NCI-H1048 (cell line): ENCODE results near the gene MRPL27.

Experiments
- DNase-seq: peaks from one replicate; lab custom pipeline; 2025; lab: John Stamatoyannopoulos, UW

Gene MRPL27

GRCh38 chr17:50360486-50361115 lies 12.4 kb downstream of the MRPL27 start:
- DNase-seq, result no peak

- no peak for DNase-seq
Observed at GRCh38 chr17:50359998-50360461, 13.0 kb downstream of the MRPL27 start.

DNA sequence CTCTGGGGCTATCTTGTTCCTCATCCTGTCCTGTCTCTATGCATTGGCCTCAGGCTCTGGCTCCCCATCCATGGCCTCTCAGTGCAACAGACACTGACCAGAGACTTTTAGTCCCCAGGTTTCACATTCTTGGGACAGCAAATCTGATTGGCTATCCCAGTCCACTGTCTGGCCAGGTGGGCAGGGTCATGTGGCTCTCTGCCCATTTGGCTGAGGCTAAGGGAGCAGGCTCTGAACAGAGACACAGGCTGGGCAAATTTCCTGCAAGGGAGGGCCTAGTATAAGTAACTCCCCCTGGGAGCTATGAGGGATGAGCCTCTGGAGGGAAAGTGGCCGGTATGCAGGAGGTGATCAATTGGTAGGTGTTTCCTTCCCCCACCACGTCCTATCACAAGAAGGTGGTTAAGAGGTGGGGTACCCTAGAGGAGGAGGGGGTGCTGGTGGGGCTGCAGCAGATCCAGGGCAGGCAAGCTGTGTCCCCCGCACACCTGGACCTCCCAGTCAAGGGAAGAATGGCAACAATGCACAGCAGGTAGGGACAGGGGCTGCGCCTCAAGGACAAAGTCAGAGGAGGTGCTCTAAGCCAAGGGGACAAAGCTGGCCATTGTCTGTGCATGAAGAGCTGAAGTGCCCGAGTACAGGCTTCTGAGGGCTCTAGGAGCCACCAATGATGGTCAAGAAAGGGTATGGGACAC lies 13.8 kb downstream of the MRPL27 start:
- DNase-seq, result no peak

GRCh38 chr17:50358177-50358576 lies 14.8 kb downstream of the MRPL27 start:
- DNase-seq, result no peak

DNA sequence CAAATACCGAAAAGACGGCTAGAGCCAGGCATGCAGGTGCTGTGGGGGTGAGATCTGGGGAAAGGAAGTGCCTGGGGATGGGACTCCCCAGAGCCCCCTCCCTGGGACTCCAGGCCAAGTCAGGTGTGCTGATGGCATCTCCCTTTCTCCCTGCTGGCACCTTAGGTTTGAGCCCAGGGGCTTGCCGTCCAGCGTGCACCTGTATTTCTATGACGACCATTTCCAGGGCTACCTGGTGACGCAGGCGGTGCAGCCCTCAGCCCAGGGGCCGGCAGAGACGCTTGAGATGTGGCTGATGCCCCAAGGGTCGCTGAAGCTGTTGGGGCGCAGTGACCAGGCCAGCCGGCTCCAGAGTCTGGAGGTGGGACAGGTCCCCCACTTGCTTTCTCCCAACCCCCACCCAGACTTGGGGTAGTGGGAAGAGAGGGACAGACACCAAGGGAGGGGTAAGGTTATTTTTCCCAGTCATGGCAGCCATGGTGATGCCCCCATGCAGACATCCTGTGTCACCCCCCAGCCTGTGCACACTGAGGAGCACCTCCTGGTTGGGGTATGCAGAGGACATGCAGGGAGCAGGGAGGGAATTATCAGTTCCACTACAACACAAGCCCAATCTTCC lies 16.0 kb downstream of the MRPL27 start:
- no peak for DNase-seq

DNA sequence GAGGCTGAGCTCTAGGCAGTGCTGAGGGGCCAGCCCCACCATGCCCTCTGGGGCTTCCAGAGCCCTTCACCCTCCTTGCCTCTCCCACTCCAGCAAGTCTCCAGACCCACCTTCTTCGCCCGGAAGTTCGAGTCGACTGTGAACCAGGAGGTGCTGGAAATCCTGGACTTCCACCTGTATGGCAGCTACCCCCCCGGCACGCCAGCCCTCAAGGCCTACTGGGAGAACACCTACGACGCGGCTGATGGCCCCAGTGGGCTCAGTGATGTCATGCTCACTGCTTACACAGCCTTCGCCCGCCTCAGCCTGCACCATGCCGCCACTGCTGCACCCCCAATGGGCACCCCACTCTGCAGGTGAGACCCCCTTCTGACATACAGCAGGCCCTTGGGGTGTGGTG lies 16.6 kb downstream of the MRPL27 start:
- no peak for DNase-seq

DNA sequence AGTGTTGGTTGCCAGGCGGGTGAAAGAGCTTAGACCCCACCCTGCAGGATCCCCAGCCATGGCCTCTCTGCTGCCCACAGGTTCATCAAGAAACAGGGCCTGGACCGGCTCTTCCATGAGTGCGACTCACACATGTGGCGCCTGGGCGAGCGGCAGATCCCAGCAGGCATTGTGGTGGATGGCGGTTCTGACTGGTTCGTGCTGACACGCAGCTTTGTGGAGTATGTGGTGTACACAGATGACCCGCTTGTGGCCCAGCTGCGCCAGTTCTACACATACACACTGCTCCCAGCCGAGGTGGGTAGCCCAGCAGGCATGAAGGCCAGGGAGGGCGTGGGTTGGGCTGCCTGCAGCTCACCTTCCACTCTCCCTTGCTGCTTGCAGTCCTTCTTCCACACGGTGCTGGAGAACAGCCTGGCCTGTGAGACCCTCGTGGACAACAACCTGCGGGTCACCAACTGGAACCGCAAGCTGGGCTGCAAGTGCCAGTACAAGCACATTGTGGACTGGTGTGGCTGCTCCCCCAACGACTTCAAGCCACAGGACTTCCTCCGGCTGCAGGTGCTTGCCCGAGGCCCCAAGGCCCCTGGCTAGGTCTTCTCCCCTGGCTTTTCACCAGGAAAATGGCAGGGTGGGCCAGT lies 17.2 kb downstream of the MRPL27 start:
- DNase-seq, result no peak

DNA sequence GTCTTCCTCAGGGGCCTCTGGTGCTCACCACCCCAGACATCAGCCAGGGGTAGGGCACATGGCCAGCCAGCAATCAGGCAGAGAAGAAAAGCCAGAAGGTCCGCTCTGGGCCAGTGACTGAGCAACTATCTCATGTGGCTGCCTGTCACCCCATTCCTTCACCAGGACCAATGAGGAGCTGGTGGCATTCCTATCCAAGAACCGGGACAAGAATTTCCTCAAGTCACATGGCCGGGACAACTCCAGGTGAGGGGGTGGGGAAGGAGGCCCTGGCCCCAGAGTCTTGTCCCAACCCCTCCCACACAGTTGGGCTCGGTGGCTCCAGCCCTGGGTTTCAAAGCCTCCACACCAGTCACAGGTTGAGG lies 17.7 kb downstream of the MRPL27 start:
- no peak for DNase-seq

DNA sequence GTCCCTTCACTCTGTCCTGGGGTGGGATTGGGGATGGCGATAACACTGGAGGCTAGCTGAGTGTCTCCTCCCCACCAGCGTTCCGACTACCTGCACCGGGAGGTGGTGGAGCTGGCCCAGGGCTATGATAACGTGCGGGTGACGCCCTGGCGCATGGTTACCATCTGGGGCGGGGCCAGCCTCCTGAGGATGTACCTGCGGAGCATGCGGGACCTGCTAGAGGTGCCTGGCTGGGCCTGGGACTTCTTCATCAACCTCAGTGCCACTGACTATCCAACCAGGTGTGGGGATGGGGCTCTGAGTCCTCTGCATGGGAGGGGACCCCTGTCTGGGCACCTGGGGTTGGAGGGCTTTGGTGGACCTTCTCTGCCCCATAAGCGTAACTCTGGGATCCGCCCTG lies 18.2 kb downstream of the MRPL27 start:
- no peak for DNase-seq

GRCh38 chr17:50354198-50354597 lies 18.8 kb downstream of the MRPL27 start:
- DNase-seq, result no peak

DNA sequence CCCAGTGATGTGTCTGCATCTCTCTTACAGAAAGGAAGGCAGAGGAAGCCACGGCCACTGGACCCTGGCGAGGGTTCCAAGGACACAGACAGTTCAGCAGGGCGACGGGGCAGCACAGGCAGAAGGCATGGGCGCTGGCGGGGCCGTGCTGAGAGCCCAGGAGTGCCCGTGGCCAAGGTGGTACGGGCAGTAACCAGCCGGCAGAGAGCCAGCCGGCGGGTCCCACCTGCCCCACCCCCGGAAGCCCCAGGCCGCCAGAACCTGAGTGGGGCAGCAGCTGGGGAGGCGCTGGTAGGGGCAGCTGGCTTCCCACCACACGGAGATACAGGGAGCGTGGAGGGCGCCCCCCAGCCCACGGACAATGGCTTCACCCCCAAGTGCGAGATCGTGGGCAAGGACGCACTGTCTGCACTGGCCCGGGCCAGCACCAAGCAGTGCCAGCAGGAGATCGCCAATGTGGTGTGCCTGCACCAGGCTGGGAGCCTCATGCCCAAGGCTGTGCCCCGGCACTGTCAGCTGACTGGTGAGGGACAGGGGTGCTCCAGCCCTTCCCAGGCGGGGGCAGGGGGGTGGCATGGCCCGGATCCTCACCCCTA lies 19.3 kb downstream of the MRPL27 start:
- DNase-seq, result no peak

DNA sequence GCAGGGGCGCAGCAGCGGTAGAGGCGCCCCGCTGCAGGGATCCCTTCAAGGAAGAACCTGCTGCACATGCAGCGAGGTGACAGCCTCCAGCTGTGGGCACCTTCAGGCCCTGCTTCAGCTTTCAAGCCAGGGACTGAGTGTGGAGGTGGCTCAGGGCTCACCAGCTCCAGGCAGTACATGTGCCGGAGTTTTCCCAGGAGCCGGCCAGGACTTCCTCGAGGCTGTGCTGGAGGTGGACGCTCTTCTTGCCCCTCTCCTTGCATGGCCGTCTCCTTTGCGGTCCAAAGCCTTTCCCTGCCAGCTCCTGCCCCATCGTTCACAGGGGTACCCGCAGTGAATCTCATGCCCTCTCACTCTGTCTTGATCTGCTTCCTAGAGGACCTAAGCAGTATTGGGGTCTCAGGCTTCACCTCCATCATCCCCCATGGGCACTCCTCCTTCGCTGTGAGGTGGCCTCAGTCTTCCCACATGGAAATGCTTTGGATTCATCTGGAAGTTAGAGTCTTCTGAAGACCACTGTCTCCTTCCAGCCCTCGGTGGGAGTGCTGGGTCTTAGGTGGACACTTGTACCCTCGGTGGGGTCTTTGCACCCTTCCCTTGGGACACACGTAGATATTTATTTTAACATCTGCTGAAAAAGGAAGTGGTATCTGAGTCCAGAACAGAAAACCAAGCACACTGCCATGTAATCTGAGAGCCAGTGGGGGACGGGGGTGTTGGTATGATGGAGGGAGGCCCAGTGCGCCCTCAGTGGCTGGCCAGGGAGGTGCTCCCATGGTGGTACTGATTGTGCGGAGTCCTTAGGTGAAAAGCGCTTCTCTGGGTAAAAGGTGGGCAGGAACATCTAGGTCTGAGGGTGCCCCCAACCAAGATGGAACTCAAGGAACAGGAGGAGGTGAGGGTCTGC lies 20.0 kb downstream of the MRPL27 start:
- no peak for DNase-seq

GRCh38 chr17:50352072-50352692 lies 20.8 kb downstream of the MRPL27 start:
- DNase-seq, result no peak

DNA sequence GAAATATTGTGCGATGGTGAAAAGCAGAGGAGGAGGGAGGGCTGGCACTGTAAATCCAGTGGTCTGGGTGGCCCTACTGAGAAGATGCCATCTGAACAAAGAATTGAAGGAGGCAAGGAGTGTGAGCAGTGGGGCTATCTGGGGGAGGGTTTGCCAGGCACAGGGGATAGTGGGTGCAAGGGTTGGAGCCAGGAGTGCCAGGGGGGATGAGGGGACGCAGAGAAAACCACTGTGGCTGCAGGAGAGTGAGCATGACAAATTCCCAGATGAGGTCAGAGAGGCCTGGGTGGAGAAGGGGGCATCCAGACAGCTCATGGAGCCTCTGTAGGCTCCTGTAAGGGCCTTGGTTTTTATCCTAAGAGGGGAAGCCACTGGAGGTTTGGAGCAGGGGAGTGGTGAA lies 22.3 kb downstream of the MRPL27 start:
- DNase-seq, result no peak

DNA sequence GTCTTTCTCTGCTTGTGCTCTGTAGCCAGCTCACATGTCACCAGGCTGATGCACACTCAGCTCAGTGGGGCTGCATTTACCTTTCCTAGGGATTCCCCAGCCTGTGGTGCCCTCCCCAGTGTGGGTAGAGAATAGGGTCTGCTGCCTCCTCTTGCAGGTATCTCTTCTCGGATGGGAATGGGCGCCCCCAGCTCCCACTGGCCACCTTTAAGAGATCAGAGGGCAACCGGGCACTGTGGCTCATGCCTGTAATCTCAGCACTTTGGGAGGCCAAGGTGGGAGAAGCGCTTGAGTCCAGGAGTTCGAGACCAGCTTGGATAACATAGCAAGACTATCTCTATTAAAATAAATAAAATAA lies 23.8 kb downstream of the MRPL27 start:
- DNase-seq, result no peak

DNA sequence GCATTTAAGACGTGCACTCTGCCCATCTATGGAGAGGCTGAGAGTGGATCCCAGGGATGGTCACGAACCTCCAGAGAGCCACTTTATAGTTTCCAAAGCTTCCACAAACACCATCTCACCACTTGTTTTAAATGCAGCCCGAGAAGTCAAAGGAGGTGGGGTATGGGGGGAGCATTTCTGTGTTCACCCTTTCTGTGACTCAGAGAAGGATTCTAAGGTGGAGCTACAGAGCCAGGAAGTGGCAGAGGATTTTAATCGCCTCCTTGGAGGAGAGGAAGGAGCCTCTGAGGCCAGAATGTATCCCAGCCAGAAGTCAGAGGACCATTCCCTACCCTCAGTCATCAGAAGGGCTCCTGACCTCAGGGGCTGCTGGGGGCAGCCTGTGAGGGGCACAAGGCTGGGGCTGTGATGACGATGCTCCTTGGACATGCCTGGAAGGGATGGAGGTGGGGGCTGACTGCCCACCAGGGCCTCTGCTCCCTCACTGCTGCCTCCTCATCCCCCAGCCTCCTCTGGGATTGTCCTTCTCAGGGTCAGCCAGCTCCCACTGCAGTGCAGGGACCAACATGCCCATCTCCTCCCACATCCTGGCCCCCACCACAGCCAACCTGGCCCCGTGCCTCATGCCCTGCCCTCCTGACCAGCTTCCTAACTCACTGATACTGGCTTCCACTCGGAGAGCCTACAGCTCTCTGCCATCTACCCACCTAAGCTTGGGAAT lies 24.3 kb downstream of the MRPL27 start:
- DNase-seq, result no peak

DNA sequence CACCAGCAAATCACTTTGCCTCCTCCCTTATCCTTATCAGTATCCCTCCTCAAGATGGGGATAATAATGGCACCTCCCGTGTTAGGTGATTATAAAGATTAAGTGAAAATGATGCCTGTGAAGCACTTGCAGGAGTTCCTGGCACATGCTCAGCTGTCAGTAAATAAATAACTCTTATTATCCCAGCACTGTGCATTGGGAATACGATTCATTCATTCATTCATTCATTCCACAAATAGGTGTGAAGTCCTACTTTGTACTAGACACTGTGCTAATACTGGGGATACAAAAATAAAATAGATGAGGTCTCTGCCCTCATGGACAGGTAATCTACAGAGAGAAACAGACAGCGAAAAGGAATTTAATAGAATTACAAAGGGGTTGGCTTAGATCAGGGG lies 25.1 kb downstream of the MRPL27 start:
- DNase-seq, result no peak

DNA sequence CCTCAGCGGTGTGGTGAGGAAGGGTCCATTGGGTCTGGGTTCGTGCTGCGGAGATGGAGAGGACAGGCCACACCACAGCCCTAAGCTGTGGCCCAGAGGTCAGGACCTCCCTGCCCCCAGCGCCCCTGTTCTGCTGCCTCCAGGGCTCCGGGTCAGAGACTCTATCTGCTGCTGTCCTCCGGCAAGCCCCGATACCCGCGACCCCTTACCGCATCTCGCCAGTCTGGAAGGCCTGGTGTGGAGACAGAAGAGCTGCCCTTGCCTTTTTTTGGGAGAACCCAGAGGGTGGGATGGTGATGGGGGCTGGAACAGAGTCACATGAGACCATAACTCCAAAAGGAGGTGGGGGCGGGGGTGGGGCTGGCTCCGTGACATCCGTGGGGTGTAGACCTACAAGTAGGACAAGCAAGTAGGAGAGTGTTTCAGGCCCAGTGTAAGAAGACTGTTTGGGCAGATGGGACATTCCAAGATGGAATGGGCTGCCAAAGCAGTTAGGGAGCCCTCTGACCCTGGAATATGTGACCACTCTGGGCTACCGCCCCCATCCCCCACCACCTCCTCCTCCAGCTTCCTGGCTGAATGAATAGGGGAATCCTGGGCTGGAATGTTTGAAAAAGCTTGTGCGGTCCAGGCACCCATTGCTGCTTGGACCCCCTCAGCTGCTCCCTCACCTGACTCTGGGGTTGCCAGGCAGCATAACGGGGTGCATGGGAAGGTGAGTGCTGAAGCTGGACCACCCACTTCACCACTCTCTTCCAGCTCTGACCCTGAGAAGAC lies 25.7 kb downstream of the MRPL27 start:
- no peak for DNase-seq

DNA sequence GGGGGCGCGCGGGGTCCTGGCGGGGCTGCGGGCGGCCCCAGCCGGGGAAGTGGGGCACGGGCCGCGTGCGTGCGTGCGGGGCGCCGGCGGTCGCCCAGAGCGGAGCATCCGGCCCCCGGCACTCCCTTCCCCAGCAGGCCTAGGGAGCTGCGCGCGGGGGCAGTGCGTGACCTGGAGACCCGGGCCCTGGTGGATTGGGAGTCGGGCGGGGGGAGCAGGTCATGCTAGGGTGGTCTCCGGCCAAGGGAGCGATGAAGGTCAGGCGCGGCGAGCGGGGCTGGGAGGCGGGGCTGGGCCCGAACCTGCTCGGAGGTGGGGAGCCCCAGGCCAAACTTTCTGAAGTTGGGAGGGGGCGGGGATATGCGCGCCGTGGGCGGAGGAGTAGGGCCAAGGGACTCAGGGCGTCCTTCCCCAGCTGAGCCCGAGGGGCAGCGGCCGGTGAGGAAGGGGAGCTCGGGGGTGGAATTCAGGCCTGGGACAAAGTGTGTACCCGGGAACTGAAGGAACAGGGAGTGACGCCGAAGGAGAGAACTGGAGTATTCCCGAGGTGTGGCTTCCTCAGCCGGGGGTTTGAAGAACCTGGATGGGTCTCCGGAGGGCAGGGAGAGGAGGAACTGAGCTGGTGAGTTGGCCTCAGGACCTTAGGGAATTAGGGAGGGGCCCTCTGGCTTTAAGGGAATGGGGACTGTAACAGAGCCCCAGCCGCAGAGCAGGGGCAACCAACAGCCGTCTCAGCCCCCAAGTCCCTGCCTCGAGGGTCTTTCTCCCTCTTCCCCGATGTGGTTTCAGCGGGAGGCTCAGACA lies 26.5 kb downstream of the MRPL27 start:
- DNase-seq, result no peak
